ENCODE results near the gene ROR1. TPM values are rescaled to one million over a fixed set of nuclear protein-coding genes. Genes with fewer than 3 reads are reported as not detected.

ROR1 gene
- polyA plus RNA-seq, 1 of the 3 experiments (the other 2 are of a cell fraction), result 4.0 TPM

- Histone ChIP-seq H3K9ac (no peak overlapping the region), H3F3A (replicated peaks; ENCODE audit: insufficient read depth) (no peaks in the 10 kb centered on the region), H3K4me1 (ENCODE audit: control insufficient read depth in 1 of 2, insufficient read depth in 2 of 2, low read depth in 1 of 2, low read length in 1 of 2) (peaks cover 0 to 11% of the 10 kb centered on the region in 2 experiments; a peak in 3 of 4 replicates), H4K20me1 (ENCODE audit: insufficient read depth) (no peaks in the 10 kb centered on the region), H3K9me2 (peaks cover 4% of the 10 kb centered on the region; the same call in 1 of the 2 replicates), H3K4me2 (no peak overlapping the region), H3K4me3 (ENCODE audit: low read depth in 2 of 2, low read length in 1 of 2) (no peak overlapping the region), H2AFZ (ENCODE audit: low read depth) (no peak overlapping the region), H3K27ac (ENCODE audit: low read depth in 2 of 2, low read length in 1 of 2) (peak overlapping the region in 1 of 2 experiments; percentile 62; a peak in 2 of 4 replicates), H3K27me3 (ENCODE audit: insufficient read depth) (no peaks in the 10 kb centered on the region), H3K79me2 (ENCODE audit: insufficient read depth) (no peaks in the 10 kb centered on the region), H3K36me3 (replicated peaks in 1 of 2; ENCODE audit: control insufficient read depth in 1 of 2, insufficient read depth in 2 of 2, low read length in 1 of 2) (peaks cover 4 to 26% of the 10 kb centered on the region in 2 experiments), H3K9me3 (no peaks in the 10 kb centered on the region)
- POLR2A ChIA-PET, result no interaction called here
- CTCF ChIA-PET, result interaction anchor here (1.2 to 2.0 kb wide), 5 partner anchors 12 to 508 kb away, joined by 3 to 8 read pairs (median 4); no protein-coding TSS in a partner anchor
- no peak for DNase-seq
- TF ChIP-seq CTCF (IDR thresholded peaks at IDR 0.05) (no peak), TAF1 (IDR thresholded peaks at IDR 0.05; ENCODE audit: borderline replicate concordance, low read depth, low read length) (no peak), FOXM1 (IDR thresholded peaks at IDR 0.05; ENCODE audit: low read depth) (no peak), TEAD4 (IDR thresholded peaks at IDR 0.05; ENCODE audit: borderline replicate concordance, insufficient read depth) (no peak), YY1 (IDR thresholded peaks at IDR 0.05; ENCODE audit: low read depth) (no peak), RAD21 (IDR thresholded peaks at IDR 0.05; ENCODE audit: low read length) (no peak), SIN3A (IDR thresholded peaks at IDR 0.05; ENCODE audit: borderline replicate concordance, low read depth, low read length) (no peak), MXI1 (IDR thresholded peaks at IDR 0.05; ENCODE audit: low read depth, low read length) (no peak), NFIC (IDR thresholded peaks at IDR 0.05; ENCODE audit: borderline replicate concordance) (no peak), MAX (IDR thresholded peaks at IDR 0.05; ENCODE audit: low read depth) (no peak), EZH2phosphoT487 (IDR thresholded peaks at IDR 0.05; ENCODE audit: borderline replicate concordance, low read depth) (no peak), RXRA (IDR thresholded peaks at IDR 0.05; ENCODE audit: borderline replicate concordance, low read depth) (no peak), GABPA (IDR thresholded peaks at IDR 0.05; ENCODE audit: low read depth) (no peak), SMC3 (IDR thresholded peaks at IDR 0.05; ENCODE audit: low read depth, low read length) (no peak), IRF3 (IDR thresholded peaks at IDR 0.05; ENCODE audit: low read depth, low read length) (no peak), PBX3 (IDR thresholded peaks at IDR 0.05) (no peak), MEF2A (IDR thresholded peaks at IDR 0.05; ENCODE audit: borderline replicate concordance, low read depth) (no peak), USF2 (IDR thresholded peaks at IDR 0.05; ENCODE audit: borderline replicate concordance, low read depth, low read length) (no peak)
- 95% methylated on average over 2 of the region's 2 CpGs for WGBS (ENCODE audit: low lambda C conversion rate)
These were observed 408.4 kb downstream of the ROR1 start for GRCh38 chr1:64182207-64182606.
